Measurements from ENCODE around the gene DNAH12.
"Not testable (repeated sequence)": the region's sequence is repeated elsewhere in the genome, so short reads cannot be mapped to it uniquely, and the experiment has no call there.

DNAH12 gene

GRCh38 chr3:57518276-57518915 lies 25.7 kb downstream of the DNAH12 start:
- no peak for DNase-seq

DNA sequence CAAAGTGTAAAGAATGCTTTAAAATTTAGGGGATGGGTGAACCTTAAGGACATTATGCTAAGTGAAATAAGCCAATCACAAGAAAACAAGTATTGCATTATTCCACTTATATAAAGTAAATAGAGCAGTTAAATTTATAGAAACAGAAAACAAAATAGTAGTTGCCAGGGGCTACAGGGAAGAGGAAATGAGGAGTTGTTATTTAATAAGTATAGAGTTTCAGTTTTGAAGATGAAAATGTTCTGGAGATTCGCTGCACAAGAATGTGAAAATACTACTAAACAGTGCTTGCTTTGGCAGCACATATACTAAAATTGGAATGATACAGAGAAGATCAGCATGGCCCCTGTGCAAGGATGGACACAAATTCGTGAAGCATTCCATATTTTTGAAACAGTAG lies 32.0 kb downstream of the DNAH12 start:
- DNase-seq, result no peak

DNA sequence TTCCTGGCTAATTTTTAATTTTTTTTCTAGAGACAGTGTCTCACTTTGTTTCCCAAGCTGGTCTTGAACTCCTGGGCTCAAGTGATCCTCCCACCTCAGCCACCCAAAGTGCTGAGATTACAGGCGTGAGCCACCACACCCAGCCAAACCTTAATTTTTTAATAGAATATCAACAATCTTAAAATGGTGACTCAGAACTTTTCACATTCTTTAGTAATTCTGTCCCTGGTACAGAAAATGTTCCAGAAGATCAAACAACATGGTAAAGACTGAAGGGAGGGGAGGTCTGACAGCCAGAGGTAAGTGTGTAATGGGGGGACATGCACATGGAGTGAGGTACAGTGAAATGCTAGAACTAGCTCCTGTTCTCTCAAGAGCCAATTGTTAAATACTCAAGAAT lies 38.2 kb downstream of the DNAH12 start:
- no peak for DNase-seq

DNA sequence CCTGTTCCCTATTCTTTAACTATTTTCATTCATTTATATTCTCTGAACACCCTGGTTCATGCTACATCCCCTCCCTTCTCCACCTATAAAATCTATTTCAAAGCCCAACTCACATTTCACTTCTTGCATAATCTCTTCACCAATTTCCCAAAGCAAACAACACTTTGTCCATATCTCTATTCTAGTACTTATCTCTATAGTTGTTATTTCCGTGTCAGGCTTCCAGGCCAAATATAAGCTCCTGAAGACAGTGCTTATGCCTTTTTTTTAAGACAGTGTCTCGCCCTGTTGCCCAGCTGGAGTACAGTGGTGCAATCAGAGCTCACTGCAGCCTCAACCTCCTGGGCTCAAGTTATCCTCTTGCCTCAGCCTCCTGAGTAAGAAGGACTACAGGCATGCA lies 43.6 kb downstream of the DNAH12 start:
- DNase-seq, result no peak

DNA sequence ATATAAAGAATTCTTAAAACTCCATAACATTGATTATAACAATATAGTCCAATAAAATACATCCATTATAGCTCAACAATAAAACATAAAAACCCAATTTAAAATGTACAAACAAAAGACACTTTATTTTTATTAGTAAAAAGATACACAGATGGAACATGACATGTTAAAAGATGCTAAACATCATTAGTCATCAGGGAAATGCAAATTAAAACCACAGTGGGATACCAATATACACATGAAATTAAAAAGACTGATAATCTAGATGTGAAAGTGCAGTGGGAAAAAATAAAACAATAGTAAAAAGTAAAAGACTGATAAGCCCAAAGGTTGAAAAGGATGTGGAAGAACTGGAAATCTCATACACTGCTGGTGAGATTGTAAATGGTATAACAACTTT lies 46.2 kb downstream of the DNAH12 start:
- no peak for DNase-seq

- no peak for DNase-seq
Observed at GRCh38 chr3:57484563-57484962, 59.6 kb downstream of the DNAH12 start.

DNA sequence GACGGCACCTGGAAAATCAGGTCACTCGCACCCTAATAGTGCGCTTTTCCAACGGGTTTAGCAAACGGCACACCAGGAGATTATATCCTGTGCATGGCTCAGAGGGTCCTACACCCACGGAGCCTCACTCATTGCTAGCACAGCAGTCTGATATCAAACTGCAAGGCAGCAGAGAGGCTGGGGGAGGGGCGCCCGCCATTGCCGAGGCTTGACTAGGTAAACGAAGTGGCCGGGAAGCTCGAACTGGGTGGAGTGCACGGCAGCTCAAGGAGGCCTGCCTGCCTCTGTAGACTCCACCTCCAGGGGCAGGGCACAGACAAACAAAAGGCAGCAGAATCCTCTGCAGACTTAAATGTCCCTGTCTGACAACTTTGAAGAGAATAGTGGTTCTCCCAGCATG lies 67.0 kb downstream of the DNAH12 start:
- DNase-seq, result not testable (repeated sequence)

GRCh38 chr3:57464801-57465200 lies 79.3 kb downstream of the DNAH12 start:
- DNase-seq, result no peak

DNA sequence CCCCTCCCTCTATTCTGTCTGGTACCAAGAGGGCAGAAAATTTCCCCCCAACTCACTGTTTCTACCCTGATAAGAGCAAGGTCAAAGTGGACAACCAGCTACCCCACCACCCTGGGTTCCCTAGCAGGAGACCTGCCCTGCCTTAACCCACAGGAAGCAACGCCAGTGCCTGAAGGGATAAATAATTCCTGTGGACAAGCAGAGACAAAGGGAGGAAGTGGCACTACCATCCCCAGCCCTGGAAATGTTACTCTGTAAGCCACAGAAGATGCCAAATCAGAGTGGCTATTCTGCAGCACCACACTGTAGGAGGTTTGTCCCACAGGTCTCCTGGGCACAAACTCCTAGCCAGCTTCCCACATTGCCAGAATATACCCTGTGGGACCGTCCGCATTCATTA lies 80.1 kb downstream of the DNAH12 start:
- DNase-seq, result no peak

DNA sequence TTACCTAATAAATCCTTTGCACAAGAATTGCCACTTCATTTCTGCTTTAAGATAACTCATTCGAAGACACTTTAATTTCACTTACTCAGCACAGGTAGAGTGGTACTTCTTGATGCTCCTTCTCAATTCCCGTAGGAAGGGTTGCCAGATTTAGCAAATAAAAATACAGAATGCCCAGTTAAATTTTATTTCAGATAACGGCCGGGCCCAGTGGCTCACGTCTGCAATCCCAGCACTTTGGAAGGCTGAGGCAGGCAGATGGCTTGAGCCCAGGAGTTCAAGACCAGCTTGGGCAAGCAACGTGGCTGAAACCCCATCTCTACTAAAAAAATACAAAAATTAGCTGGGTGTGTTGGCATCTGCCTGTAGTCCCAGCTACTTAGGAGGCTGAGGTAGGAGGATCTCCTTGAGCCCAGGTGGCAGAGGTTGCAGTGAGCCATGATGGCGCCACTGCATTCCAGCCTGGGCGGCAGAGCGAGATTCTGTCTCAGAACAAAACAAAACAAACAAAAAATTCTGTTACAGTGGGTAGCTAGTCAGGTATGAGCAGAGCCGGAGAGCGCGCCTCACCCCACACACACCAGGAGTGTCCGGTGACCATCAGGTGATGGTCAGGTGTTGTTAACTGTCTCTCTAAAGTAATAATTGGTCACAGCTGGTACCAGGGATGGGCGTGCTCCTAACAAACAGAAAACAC lies 92.8 kb downstream of the DNAH12 start:
- no peak for DNase-seq

DNA sequence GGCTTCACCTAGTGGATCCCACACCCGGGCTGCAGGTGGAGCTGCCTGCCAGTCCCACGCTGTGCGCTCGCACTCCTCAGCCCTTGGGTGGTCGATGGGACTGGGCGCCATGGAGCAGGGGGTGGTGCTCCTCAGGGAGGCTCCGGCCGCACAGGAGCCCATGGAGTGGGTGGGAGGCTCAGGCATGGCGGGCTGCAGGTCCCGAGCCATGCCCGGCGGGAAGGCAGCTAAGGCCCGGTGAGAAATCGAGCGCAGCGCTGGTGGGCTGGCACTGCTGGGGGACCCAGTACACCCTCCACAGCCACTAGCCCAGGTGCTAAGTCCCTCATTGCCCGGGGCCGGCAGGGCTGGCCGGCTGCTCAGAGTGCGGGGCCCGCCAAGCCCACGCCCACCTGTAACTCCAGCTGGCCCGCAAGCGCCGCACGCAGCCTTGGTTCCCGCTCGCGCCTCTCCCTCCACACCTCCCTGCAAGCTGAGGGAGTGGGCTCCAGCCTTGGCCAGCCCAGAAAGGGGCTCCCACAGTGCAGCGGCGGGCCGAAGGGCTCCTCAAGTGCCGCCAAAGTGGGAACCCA lies 94.8 kb downstream of the DNAH12 start:
- not testable (repeated sequence) for DNase-seq

DNA sequence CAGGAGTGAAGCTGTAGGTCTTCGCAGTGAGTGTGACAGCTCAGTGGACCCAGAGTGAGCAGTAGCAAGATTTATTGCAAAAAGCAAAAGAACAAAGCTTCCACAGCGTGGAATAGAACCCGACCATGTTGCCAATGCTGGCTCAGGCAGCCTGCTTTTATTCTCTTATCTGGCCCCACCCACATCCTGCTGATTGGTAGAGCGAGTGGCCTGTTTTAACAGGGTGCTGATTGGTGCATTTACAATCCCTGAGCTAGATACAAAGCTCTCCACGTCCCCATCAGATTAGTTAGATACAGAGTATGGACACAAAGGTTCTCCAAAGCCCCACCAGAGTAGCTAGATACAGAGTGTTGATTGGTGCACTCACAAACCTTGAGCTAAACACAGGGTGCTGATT lies 95.7 kb downstream of the DNAH12 start:
- not testable (repeated sequence) for DNase-seq

DNA sequence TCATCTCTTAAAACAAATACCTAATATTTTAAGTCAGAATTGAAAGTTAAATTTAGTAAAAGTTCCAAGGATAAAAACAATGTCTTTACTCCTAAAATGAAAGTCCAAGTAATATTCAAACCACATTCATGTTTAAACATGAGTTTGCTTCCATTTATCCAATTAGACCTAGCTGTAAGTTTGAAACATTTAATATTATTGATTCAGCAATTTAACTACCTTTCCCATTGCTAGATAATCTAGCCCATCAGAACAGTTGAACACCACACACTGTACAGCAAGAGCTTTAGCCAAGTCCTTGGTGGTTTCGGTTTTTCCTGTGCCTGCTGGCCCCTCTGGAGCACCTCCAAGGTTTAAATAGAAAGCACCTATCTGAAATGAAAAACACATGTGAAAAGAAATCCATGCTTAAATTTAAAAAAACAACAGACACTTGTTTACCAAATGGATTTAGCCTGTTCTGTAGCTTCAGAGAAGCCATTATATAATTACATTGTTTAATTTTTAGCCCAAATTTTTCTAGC lies 97.8 kb downstream of the DNAH12 start:
- DNase-seq, result no peak

DNA sequence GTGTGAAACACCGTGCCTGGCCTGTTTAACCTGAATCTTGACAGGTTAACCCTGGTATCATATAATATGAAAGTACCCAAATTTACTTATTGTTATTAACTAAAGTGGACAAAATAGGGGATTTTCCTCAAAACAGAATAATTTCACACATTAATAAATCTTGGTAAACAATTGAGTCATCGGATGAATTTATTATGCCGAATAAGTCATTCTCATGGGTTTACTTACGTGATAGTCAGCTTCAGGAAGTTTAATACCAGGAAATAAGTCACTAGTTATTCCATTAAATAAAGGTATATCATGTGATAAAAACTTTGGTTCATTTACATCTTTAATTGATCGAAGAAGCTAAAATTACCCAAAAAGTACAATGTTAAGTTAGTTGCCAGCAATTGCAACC lies 99.7 kb downstream of the DNAH12 start:
- DNase-seq, result no peak

GRCh38 chr3:57440144-57440543 lies 104.0 kb downstream of the DNAH12 start:
- DNase-seq, result not testable (repeated sequence)

- DNase-seq, result not testable (repeated sequence)
Observed at GRCh38 chr3:57438460-57438859, 105.7 kb downstream of the DNAH12 start.

DNA sequence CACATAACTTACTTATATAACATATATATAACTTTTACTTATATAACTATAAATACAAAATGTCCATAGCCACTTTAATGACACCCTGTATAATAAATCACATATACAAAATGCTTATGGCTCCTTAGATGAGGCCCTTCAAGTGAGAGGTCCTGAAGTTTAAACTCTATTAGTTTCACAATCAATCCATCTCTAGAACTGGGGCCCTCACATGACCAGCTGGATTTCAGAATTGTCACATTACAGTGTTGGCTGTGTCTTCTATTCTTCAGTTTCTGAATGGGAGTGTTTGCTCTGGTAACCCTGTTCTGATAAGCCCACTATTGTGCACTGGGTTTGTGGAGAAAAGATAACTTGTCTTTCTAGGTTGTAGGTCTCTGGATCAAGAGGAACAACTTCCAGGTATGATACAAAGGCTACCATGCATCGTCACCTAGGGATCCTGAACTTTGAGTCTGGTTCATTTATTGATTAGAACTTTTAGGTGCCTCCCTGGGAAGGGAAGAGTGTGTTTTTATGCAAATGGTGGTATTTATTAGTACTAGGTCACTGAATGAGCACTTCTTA lies 107.9 kb downstream of the DNAH12 start:
- DNase-seq, result no peak

- peak in 1 of 2 donors; percentile 1 for DNase-seq
Observed at GRCh38 chr3:57434041-57434440, 110.1 kb downstream of the DNAH12 start.

DNA sequence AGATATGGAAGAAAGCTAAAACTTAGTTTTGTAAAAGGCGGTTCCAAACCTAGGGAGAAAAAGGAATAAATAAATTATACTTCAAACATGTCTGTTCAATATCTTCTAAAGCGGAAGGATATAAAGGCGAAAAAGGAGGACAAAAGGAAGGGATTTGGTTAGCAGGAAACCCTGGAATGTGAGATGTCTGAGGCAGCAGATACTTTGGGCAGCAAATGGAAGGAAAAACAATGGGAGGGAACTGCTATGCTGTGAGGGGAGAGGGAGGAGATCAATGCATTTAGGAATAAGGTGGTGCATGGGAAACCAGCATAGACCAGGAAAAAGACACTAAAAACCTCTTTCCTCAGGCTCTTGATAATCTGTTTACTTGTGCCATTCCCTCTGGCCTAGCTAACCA lies 120.8 kb downstream of the DNAH12 start:
- DNase-seq, result no peak

GRCh38 chr3:57421336-57421735 lies 122.8 kb downstream of the DNAH12 start:
- DNase-seq, result no peak

DNA sequence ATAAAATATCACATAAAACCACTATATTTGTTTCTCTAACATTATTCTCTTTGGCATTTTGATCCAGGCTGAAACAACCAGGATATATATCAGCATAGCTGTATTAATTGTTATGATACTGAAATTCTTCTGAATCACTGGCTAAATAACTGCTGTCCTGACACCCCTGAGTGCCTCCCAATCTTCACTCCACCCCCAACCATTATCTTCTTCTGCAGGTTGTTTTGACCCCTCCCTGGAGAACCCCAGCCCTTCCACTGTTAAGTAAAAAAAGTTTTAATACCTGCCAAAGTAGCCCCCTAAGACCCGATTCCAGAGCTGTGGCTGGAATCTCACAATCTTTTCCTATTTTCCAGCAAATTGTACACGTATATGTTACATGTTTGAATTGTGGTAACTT lies 124.1 kb downstream of the DNAH12 start:
- no peak for DNase-seq

DNA sequence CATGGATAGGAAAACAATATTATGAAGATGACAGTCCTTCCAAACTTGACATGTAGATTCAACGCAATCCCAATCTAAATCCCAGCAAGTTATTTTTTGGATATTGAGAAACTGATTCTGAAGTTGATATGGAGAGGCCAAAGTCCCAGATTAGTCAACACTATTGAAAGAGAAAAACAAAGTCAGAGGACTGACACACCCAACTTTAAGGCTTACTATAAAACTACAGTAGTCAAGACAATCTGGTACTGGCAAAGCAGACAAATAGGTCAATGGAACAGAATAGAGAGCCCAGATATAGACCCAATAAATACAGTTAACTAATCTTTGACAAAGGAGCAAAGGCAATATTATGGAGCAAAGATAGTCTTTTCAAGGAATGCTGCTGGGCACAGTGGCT lies 132.4 kb downstream of the DNAH12 start:
- no peak for DNase-seq

- DNase-seq, result no peak
Observed at GRCh38 chr3:57409471-57409870, 134.7 kb downstream of the DNAH12 start.

DNA sequence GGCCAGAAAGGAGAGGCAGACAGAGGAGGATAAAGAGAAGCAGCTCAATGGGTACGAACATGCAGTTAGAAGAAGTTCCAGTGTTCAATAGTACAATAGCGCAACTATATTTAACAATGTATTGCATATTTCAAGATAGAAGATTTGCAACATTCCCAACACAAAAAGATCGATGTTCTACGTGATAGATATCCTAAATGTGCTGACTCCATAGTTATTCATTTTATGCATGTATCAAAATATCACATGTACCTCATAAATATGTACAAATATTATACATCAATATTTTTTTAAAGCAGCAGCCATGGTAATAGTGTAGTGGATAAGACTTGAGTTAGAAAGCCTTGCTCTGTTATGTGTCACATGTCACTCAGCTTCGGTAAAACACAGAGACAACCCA lies 141.5 kb downstream of the DNAH12 start:
- DNase-seq, result no peak
